Gastroesophageal sphincter (tissue), 4 donors: ENCODE results near the gene NKX1-2. TPM values are rescaled to one million over a fixed set of nuclear protein-coding genes. Genes with fewer than 3 reads are reported as not detected.

Experiments
- ATAC-seq: fragments of 150-250 bp; one replicate; pipeline ENCODE4 v1.9.1; 2016; ENCODE audit warnings: mild to moderate bottlenecking, moderate library complexity
- H3K27ac ChIP-seq, 4 donors: fragments of 200-600 bp; sonication (generic) in 3 of 4; 1 replicate in 3 of 4; 2 replicates in 1 of 4; pipeline ENCODE4 v1.5.1; 2016 to 2019
- H3K27me3 ChIP-seq: fragments of 200-600 bp; sonication (generic); one replicate; pipeline ENCODE4 v1.5.1; 2019
- H3K36me3 ChIP-seq, 2 donors: fragments of 200-600 bp; sonication (generic); one replicate each; pipeline ENCODE4 v1.5.1; 2019; ENCODE audit warnings: control low read depth in 1 of 2
- H3K4me1 ChIP-seq, 3 donors: fragments of 200-600 bp; sonication (generic); 1 replicate in 2 of 3; 2 replicates in 1 of 3; pipeline ENCODE4 v1.5.1; 2016 to 2019; ENCODE audit warnings: control low read depth in 2 of 3
- H3K4me3 ChIP-seq, 2 donors: fragments of 200-600 bp; sonication (generic); one replicate each; pipeline ENCODE4 v1.5.1; 2019; ENCODE audit warnings: mild to moderate bottlenecking in 1 of 2, moderate library complexity in 1 of 2
- H3K9me3 ChIP-seq, 3 donors: fragments of 200-600 bp; sonication (generic); one replicate each; pipeline ENCODE4 v1.5.1; 2017 to 2019; ENCODE audit warnings: control low read depth in 2 of 3
- CTCF ChIP-seq, 4 experiments: fragments of 200-600 bp in 2 of 4; fragments of 450-650 bp in 2 of 4; sonication (generic) in 1 of 4; IDR thresholded peaks; one replicate each; pipeline ENCODE4 v1.5.1; 2017 to 2019; ENCODE audit warnings: antibody characterized with exemption in 4 of 4, mild to moderate bottlenecking in 2 of 4, moderate library complexity in 2 of 4
- EP300 ChIP-seq: sonication (generic); formaldehyde crosslinking; IDR thresholded peaks from one replicate; pipeline ENCODE4 v1.6.1; 2017; ENCODE audit warnings: antibody characterized with exemption, mild to moderate bottlenecking
- POLR2A ChIP-seq, 2 donors: fragments of 450-650 bp; IDR thresholded peaks; one replicate each; pipeline ENCODE4 v1.6.1; 2017; ENCODE audit warnings: antibody characterized with exemption in 2 of 2, mild to moderate bottlenecking in 2 of 2, moderate library complexity in 1 of 2
- POLR2AphosphoS5 ChIP-seq: sonication (generic); formaldehyde crosslinking; IDR thresholded peaks from one replicate; pipeline ENCODE4 v1.6.1; 2017; ENCODE audit warnings: antibody characterized with exemption
- WGBS, 2 donors: methylation state at CpG; one replicate each; pipeline ENCODE4 v1.1.5; 2018; ENCODE audit warnings: low coverage in 1 of 2; 5-methylcytosine and 5-hydroxymethylcytosine counted together
- total RNA-seq, 4 donors: library from RNA; depleted of rRNA; stranded (reverse); fragments of >200 nt; gene quantifications; one replicate each; pipeline ENCODE4 v1.1.0, GENCODE V29; 2016

Gene NKX1-2
- total RNA-seq, 4 donors from 2014 or later = 0.12 TPM; not detected in 3

- no peaks in the 10 kb centered on the region for H3K36me3 ChIP-seq
- no peaks in the 10 kb centered on the region for H3K27me3 ChIP-seq
- no peak overlapping the region for H3K4me3 ChIP-seq
- ATAC-seq = no peak
- H3K4me1 ChIP-seq = no peaks in the 10 kb centered on the region
- no peaks in the 10 kb centered on the region for H3K9me3 ChIP-seq
- no peak overlapping the region for H3K27ac ChIP-seq
- no CpG with 5 or more reads among the region's 17 CpGs for WGBS, 2 donors
- no peak for TF ChIP-seq POLR2AphosphoS5
Measured at GRCh38 chr10:124484031-124484430, 34.2 kb upstream of the NKX1-2 start.

- Histone ChIP-seq H3K27ac (no peak overlapping the region), H3K9me3 (no peaks in the 10 kb centered on the region), H3K36me3 (no peaks in the 10 kb centered on the region), H3K27me3 (no peaks in the 10 kb centered on the region), H3K4me3 (no peak overlapping the region), H3K4me1 (no peaks in the 10 kb centered on the region)
- WGBS, 2 donors = 56 to 94% methylated on average over 3 of the region's 12 CpGs
- TF ChIP-seq POLR2A (IDR thresholded peaks at IDR 0.05) (no peak), EP300 (no peak), POLR2AphosphoS5 (no peak), CTCF (IDR thresholded peaks at IDR 0.05) (no peak)
- ATAC-seq = no peak
Measured at GRCh38 chr10:124482876-124483275, 33.0 kb upstream of the NKX1-2 start.

- no peak for ATAC-seq
- WGBS, 2 donors = 75 to 100% methylated on average over 1 to 9 of the region's 10 CpGs
- H3K27me3 ChIP-seq = no peaks in the 10 kb centered on the region
- TF ChIP-seq EP300 (no peak), CTCF (IDR thresholded peaks at IDR 0.05) (no peak), POLR2AphosphoS5 (no peak)
- no peaks in the 10 kb centered on the region for H3K4me1 ChIP-seq
- no peak overlapping the region for H3K27ac ChIP-seq
- H3K36me3 ChIP-seq = no peaks in the 10 kb centered on the region
- H3K9me3 ChIP-seq = no peaks in the 10 kb centered on the region
- H3K4me3 ChIP-seq = no peak overlapping the region
Measured at GRCh38 chr10:124482236-124482800, 32.5 kb upstream of the NKX1-2 start.

DNA sequence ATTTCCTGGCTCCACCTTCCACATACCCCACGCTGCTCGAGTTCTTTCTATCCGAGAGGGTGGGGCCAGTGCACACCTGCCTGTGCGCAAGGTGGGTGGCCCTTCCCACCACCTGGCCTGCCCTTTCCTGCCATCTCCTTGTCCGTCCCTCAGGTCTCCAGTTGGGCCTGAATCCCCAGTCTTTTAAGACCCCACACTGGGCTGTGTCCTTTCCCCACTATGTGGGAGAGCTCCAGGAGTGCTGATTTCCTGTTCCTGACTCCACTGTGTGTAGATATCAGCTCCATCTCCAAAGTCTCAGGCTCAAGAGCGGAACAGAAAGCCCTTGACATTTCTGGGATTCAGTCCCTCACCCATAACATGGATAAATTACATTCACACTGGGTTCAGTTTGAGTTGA is 31.9 kb upstream of the NKX1-2 start:
- Histone ChIP-seq H3K27ac (no peak overlapping the region), H3K27me3 (no peaks in the 10 kb centered on the region), H3K9me3 (no peaks in the 10 kb centered on the region), H3K4me1 (no peaks in the 10 kb centered on the region), H3K4me3 (no peak overlapping the region), H3K36me3 (no peaks in the 10 kb centered on the region)
- no peak for ATAC-seq
- 98% methylated on average over 6 of the region's 6 CpGs; no CpG with 5 or more reads in 1 of the 2 donors for WGBS, 2 donors
- no peak for TF ChIP-seq POLR2AphosphoS5
- TF ChIP-seq POLR2A (IDR thresholded peaks at IDR 0.05) = no peak
- no peak for TF ChIP-seq CTCF (IDR thresholded peaks at IDR 0.05)
- no peak for TF ChIP-seq EP300

- Histone ChIP-seq H3K27me3 (no peaks in the 10 kb centered on the region), H3K4me3 (no peak overlapping the region), H3K27ac (no peak overlapping the region), H3K9me3 (no peaks in the 10 kb centered on the region), H3K36me3 (no peaks in the 10 kb centered on the region), H3K4me1 (no peaks in the 10 kb centered on the region)
- 86 to 87% methylated on average over 2 to 5 of the region's 5 CpGs for WGBS, 2 donors
- ATAC-seq = no peak
- no peak for TF ChIP-seq EP300
- no peak for TF ChIP-seq POLR2AphosphoS5
- no peak for TF ChIP-seq POLR2A (IDR thresholded peaks at IDR 0.05)
- no peak for TF ChIP-seq CTCF (IDR thresholded peaks at IDR 0.05)
Measured at GRCh38 chr10:124480860-124481259, 31.0 kb upstream of the NKX1-2 start.
